ENCODE data around the gene BHLHA9.

The BHLHA9 gene

DNA sequence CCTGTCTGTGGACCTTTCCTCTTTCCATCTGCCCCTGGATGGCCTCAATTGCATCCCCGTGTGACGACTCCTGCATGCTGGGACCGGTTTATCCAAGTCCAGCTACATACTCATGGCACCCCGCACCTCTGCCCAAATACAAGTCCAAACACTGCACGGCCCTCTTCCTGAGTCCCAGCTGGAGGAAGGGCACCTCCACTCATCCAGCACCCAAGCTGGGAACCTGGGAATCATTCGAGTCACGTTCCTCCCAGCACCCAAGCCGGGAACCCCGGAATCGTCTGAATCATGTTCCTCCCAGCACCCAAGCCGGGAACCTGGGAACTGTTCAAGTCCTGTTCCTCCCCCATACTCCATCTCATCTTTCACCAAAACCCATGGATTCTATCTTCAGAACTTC, 19.5 kb downstream of the BHLHA9 start:
- H2BK15ac ChIP-seq (ENCODE audit: low read depth, poor library complexity, severe bottlenecking) = no peak overlapping the region
- H3K36me3 ChIP-seq (ENCODE audit: control insufficient read depth in 1 of 2, insufficient read depth in 2 of 2, low read depth in 1 of 2, low read length in 2 of 2) = no peaks in the 10 kb centered on the region
- H3K4ac ChIP-seq (ENCODE audit: low read depth in 1 of 2, low read length in 2 of 2) = no peak overlapping the region
- H2AK5ac ChIP-seq (ENCODE audit: low read length, severe bottlenecking) = no peak overlapping the region
- WGBS = 88% methylated on average over 11 of the region's 11 CpGs
- H3K79me1 ChIP-seq (replicated peaks; ENCODE audit: low read length, poor library complexity, severe bottlenecking) = no peaks in the 10 kb centered on the region
- no peak overlapping the region for H3K18ac ChIP-seq (ENCODE audit: low read depth in 1 of 2, low read length in 2 of 2)
- no peaks in the 10 kb centered on the region for H3K4me1 ChIP-seq (ENCODE audit: control insufficient read depth, insufficient read depth, low read depth, low read length)
- H3K23ac ChIP-seq (ENCODE audit: low read length in 2 of 2) = no peak overlapping the region
- H3K4me3 ChIP-seq (ENCODE audit: insufficient read depth in 1 of 2, low read depth in 1 of 2, low read length in 2 of 2) = no peak overlapping the region
- peaks cover 0 to 5% of the 10 kb centered on the region in 2 experiments for H3K27me3 ChIP-seq (ENCODE audit: control insufficient read depth in 1 of 2, insufficient read depth in 1 of 2, low read length in 2 of 2)
- no peak overlapping the region for H2BK120ac ChIP-seq (ENCODE audit: low read depth, low read length)
- no peak overlapping the region for H3K14ac ChIP-seq (ENCODE audit: low read length in 2 of 2)
- no peak overlapping the region for H3K27ac ChIP-seq (ENCODE audit: low read length, poor library complexity, severe bottlenecking)
- no peak overlapping the region for H4K8ac ChIP-seq (ENCODE audit: low read length)
- no peak overlapping the region for H2BK12ac ChIP-seq (ENCODE audit: low read length in 2 of 2)
- H2BK5ac ChIP-seq (ENCODE audit: low read depth, low read length, poor library complexity, severe bottlenecking) = no peak overlapping the region
- H3K9me3 ChIP-seq (ENCODE audit: control insufficient read depth, low read length) = no peaks in the 10 kb centered on the region
- no peak overlapping the region for H4K91ac ChIP-seq (ENCODE audit: low read length)
- H3K4me2 ChIP-seq (ENCODE audit: low read length, poor library complexity, severe bottlenecking) = no peak overlapping the region
- H3K9ac ChIP-seq (ENCODE audit: low read length) = no peak overlapping the region
- H2AFZ ChIP-seq (ENCODE audit: low read depth, low read length) = no peak overlapping the region
- DNase-seq = no peak

- Histone ChIP-seq H3K9me3 (ENCODE audit: control insufficient read depth, low read length) (no peaks in the 10 kb centered on the region), H3K23ac (ENCODE audit: low read length in 2 of 2) (no peak overlapping the region), H3K27ac (ENCODE audit: low read length, poor library complexity, severe bottlenecking) (no peak overlapping the region), H3K14ac (ENCODE audit: low read length in 2 of 2) (no peak overlapping the region), H3K4me3 (ENCODE audit: insufficient read depth in 1 of 2, low read depth in 1 of 2, low read length in 2 of 2) (no peak overlapping the region), H3K4ac (ENCODE audit: low read depth in 1 of 2, low read length in 2 of 2) (no peak overlapping the region), H3K79me1 (replicated peaks; ENCODE audit: low read length, poor library complexity, severe bottlenecking) (no peaks in the 10 kb centered on the region), H2BK5ac (ENCODE audit: low read depth, low read length, poor library complexity, severe bottlenecking) (no peak overlapping the region), H3K36me3 (ENCODE audit: control insufficient read depth in 1 of 2, insufficient read depth in 2 of 2, low read depth in 1 of 2, low read length in 2 of 2) (no peaks in the 10 kb centered on the region), H2BK12ac (ENCODE audit: low read length in 2 of 2) (no peak overlapping the region), H2BK120ac (ENCODE audit: low read depth, low read length) (no peak overlapping the region), H3K27me3 (ENCODE audit: control insufficient read depth in 1 of 2, insufficient read depth in 1 of 2, low read length in 2 of 2) (peaks cover 0 to 13% of the 10 kb centered on the region in 2 experiments), H3K9ac (ENCODE audit: low read length) (no peak overlapping the region), H3K4me1 (ENCODE audit: control insufficient read depth, insufficient read depth, low read depth, low read length) (no peaks in the 10 kb centered on the region), H2BK15ac (ENCODE audit: low read depth, poor library complexity, severe bottlenecking) (peak overlapping the region; percentile 20), H4K8ac (ENCODE audit: low read length) (no peak overlapping the region), H3K18ac (ENCODE audit: low read depth in 1 of 2, low read length in 2 of 2) (no peak overlapping the region), H3K4me2 (ENCODE audit: low read length, poor library complexity, severe bottlenecking) (no peak overlapping the region), H2AFZ (ENCODE audit: low read depth, low read length) (no peak overlapping the region), H4K91ac (ENCODE audit: low read length) (no peak overlapping the region), H2AK5ac (ENCODE audit: low read length, severe bottlenecking) (no peak overlapping the region)
- WGBS = 92% methylated on average over 13 of the region's 13 CpGs
- DNase-seq = no peak
Measured at GRCh38 chr17:1290676-1291075, 20.4 kb downstream of the BHLHA9 start.

DNA sequence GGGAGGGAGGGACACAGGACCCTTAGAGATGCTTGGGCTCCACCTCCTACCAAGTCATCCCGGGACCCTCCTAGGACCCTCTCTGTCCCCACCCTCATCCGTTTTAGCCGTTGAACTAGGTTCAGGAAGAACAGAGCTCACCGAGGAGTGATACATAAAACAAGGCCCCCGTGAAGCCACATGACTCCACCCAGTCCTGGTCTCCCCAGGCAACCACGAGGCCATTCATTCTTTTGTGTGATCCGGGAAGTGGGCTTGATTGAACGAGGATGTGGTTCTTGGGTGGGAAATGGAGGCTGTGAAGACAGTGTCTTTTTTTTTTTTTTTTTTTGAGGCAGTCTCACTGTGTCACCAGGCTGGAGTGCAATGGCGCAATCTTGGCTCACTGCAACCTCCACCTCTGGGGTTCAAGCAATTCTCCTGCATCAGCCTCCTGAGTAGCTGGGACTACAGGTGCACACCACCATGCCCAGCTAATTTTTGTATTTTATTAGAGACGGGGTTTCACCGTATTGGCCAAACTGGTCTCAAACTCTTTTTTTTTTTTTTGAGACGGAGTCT, 24.0 kb downstream of the BHLHA9 start:
- no peak overlapping the region for H4K8ac ChIP-seq (ENCODE audit: low read length)
- H2AK5ac ChIP-seq (ENCODE audit: low read length, severe bottlenecking) = no peak overlapping the region
- no peak overlapping the region for H3K4ac ChIP-seq (ENCODE audit: low read depth in 1 of 2, low read length in 2 of 2)
- H2BK12ac ChIP-seq (ENCODE audit: low read length in 2 of 2) = no peak overlapping the region
- H3K4me1 ChIP-seq (ENCODE audit: control insufficient read depth, insufficient read depth, low read depth, low read length) = peaks cover 7% of the 10 kb centered on the region
- H3K18ac ChIP-seq (ENCODE audit: low read depth in 1 of 2, low read length in 2 of 2) = no peak overlapping the region
- peaks cover 19 to 41% of the 10 kb centered on the region in 2 experiments for H3K27me3 ChIP-seq (ENCODE audit: control insufficient read depth in 1 of 2, insufficient read depth in 1 of 2, low read length in 2 of 2)
- no peak overlapping the region for H3K27ac ChIP-seq (ENCODE audit: low read length, poor library complexity, severe bottlenecking)
- no peak overlapping the region for H3K9ac ChIP-seq (ENCODE audit: low read length)
- WGBS = 87% methylated on average over 12 of the region's 12 CpGs
- H3K23ac ChIP-seq (ENCODE audit: low read length in 2 of 2) = no peak overlapping the region
- no peak overlapping the region for H4K91ac ChIP-seq (ENCODE audit: low read length)
- H3K9me3 ChIP-seq (ENCODE audit: control insufficient read depth, low read length) = no peaks in the 10 kb centered on the region
- H3K36me3 ChIP-seq (ENCODE audit: control insufficient read depth in 1 of 2, insufficient read depth in 2 of 2, low read depth in 1 of 2, low read length in 2 of 2) = no peaks in the 10 kb centered on the region
- no peak overlapping the region for H3K4me2 ChIP-seq (ENCODE audit: low read length, poor library complexity, severe bottlenecking)
- H2AFZ ChIP-seq (ENCODE audit: low read depth, low read length) = no peak overlapping the region
- H2BK15ac ChIP-seq (ENCODE audit: low read depth, poor library complexity, severe bottlenecking) = no peak overlapping the region
- H2BK120ac ChIP-seq (ENCODE audit: low read depth, low read length) = no peak overlapping the region
- H2BK5ac ChIP-seq (ENCODE audit: low read depth, low read length, poor library complexity, severe bottlenecking) = no peak overlapping the region
- DNase-seq = no peak
- H3K4me3 ChIP-seq (ENCODE audit: insufficient read depth in 1 of 2, low read depth in 1 of 2, low read length in 2 of 2) = no peak overlapping the region
- H3K14ac ChIP-seq (ENCODE audit: low read length in 2 of 2) = no peak overlapping the region
- no peaks in the 10 kb centered on the region for H3K79me1 ChIP-seq (replicated peaks; ENCODE audit: low read length, poor library complexity, severe bottlenecking)

DNA sequence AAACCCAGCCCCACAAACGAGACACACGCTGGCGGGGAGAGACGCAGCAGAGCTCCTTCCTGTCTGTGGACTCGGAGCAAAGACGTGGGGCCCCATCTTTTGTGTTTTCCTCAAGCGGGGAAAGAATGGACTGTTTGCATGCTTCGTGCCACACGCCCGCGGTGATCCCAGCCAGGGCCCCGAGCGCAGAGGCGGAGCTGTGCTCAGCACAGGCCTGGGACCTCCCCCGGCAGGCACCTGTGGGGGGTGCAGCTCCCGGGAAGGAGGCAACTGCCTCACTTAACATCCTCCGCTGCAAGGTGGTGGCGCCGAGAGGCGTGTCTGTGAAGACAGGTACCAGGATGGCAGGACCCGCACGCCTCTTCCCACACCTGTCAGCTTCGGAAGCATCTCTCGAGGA, 28.4 kb downstream of the BHLHA9 start:
- Histone ChIP-seq H3K4ac (ENCODE audit: low read depth in 1 of 2, low read length in 2 of 2) (no peak overlapping the region), H3K27me3 (ENCODE audit: control insufficient read depth in 1 of 2, insufficient read depth in 1 of 2, low read length in 2 of 2) (peaks cover 32 to 73% of the 10 kb centered on the region in 2 experiments), H3K14ac (ENCODE audit: low read length in 2 of 2) (no peak overlapping the region), H3K4me1 (ENCODE audit: control insufficient read depth, insufficient read depth, low read depth, low read length) (peaks cover 11% of the 10 kb centered on the region), H3K79me1 (replicated peaks; ENCODE audit: low read length, poor library complexity, severe bottlenecking) (no peaks in the 10 kb centered on the region), H4K91ac (ENCODE audit: low read length) (no peak overlapping the region), H3K4me3 (ENCODE audit: insufficient read depth in 1 of 2, low read depth in 1 of 2, low read length in 2 of 2) (no peak overlapping the region), H2BK5ac (ENCODE audit: low read depth, low read length, poor library complexity, severe bottlenecking) (no peak overlapping the region), H2AK5ac (ENCODE audit: low read length, severe bottlenecking) (no peak overlapping the region), H2BK12ac (ENCODE audit: low read length in 2 of 2) (no peak overlapping the region), H2BK120ac (ENCODE audit: low read depth, low read length) (no peak overlapping the region), H3K23ac (ENCODE audit: low read length in 2 of 2) (no peak overlapping the region), H3K4me2 (ENCODE audit: low read length, poor library complexity, severe bottlenecking) (peak overlapping the region; percentile 44), H3K9ac (ENCODE audit: low read length) (no peak overlapping the region), H3K27ac (ENCODE audit: low read length, poor library complexity, severe bottlenecking) (no peak overlapping the region), H2AFZ (ENCODE audit: low read depth, low read length) (no peak overlapping the region), H3K36me3 (ENCODE audit: control insufficient read depth in 1 of 2, insufficient read depth in 2 of 2, low read depth in 1 of 2, low read length in 2 of 2) (no peaks in the 10 kb centered on the region), H3K18ac (ENCODE audit: low read depth in 1 of 2, low read length in 2 of 2) (no peak overlapping the region), H3K9me3 (ENCODE audit: control insufficient read depth, low read length) (no peaks in the 10 kb centered on the region), H2BK15ac (ENCODE audit: low read depth, poor library complexity, severe bottlenecking) (no peak overlapping the region), H4K8ac (ENCODE audit: low read length) (no peak overlapping the region)
- WGBS = 23% methylated on average over 24 of the region's 24 CpGs
- peak; percentile 3 for DNase-seq
